T-helper 17 cell (primary cell): Measurements from ENCODE around the gene GARS1. TPM values are rescaled to one million over a fixed set of nuclear protein-coding genes. Genes with fewer than 3 reads are reported as not detected.
"Not testable (repeated sequence)": the region's sequence is repeated elsewhere in the genome, so short reads cannot be mapped to it uniquely, and the experiment has no call there.

Source experiments
- ATAC-seq: fragments of 150-1000 bp; cut with Tn5 transposase; 2 replicates; pipeline ENCODE4 v1.10.0; 2021; ENCODE audit warnings: mild to moderate bottlenecking, moderate library complexity
- DNase-seq, 3 donors: peaks; one replicate each; pipeline versions ENCODE4 v3.0.0 to v3.0.0-alpha.2; 2020 to 2021
- H3K9me3 ChIP-seq: one replicate; pipeline ENCODE4 v1.7.0; 2013; ENCODE audit warnings: low read length, mild to moderate bottlenecking; ENCODE audit not compliant: control insufficient read depth, poor library complexity, severe bottlenecking
- H3K27ac Mint-ChIP-seq: one replicate; pipeline ENCODE4 v1.8.0; 2022; ENCODE audit warnings: mild to moderate bottlenecking, moderate library complexity, mixed read lengths
- H3K27me3 Mint-ChIP-seq: one replicate; pipeline ENCODE4 v1.8.0; 2022; ENCODE audit warnings: mixed read lengths
- H3K36me3 Mint-ChIP-seq: one replicate; pipeline ENCODE4 v1.8.0; 2022; ENCODE audit warnings: low read depth, mixed read lengths
- H3K4me1 Mint-ChIP-seq: one replicate; pipeline ENCODE4 v1.8.0; 2022; ENCODE audit warnings: mild to moderate bottlenecking, mixed read lengths
- H3K4me3 Mint-ChIP-seq: one replicate; pipeline ENCODE4 v1.8.0; 2022; ENCODE audit warnings: mild to moderate bottlenecking, moderate library complexity, mixed read lengths
- total RNA-seq, 4 donors: library from RNA in 2 of 4; stranded (reverse) in 2 of 4; gene quantifications; one replicate each; pipeline ENCODE4 v1.2.3 and lab custom pipeline; 2022 to 2026

Gene GARS1
- total RNA-seq, 2 donors from 2014 or later: 84.6 to 114 TPM

GRCh38 chr7:30562498-30562897 is 32.2 kb upstream of the GARS1 start:
- DNase-seq: no peak

DNA sequence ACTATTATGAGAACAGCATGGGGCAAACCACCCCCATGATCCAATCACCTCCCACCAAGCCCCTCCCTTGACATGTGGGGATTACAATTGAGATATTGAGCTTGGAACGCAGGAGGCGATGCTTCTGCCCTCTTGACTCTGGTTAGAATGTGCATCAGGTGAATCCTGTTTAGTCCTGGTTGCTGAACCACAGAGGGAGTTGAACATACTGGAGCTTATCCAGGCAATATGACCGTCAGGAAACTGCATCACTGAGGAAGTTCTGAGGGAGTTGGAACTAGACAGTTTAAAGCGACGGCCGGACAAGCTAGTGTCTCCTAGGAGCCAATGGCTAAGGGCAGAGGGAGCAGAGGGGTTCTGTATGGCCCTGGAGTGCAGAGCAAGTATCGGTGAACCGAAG is 31.8 kb upstream of the GARS1 start:
- peaks cover 5% of the 10 kb centered on the region for H3K36me3 Mint-ChIP-seq

More at GRCh38 chr7:30562498-30562897, 32.2 kb upstream of the GARS1 start:
- no peak overlapping the region for H3K27ac Mint-ChIP-seq
- no peak for ATAC-seq
- peaks cover 8% of the 10 kb centered on the region for H3K4me1 Mint-ChIP-seq
- H3K27me3 Mint-ChIP-seq: no peaks in the 10 kb centered on the region
- peaks cover 5% of the 10 kb centered on the region for H3K36me3 Mint-ChIP-seq
- H3K9me3 ChIP-seq: no peaks in the 10 kb centered on the region
- H3K4me3 Mint-ChIP-seq: no peak overlapping the region

GRCh38 chr7:30563326-30563942 is 31.2 kb upstream of the GARS1 start:
- DNase-seq (no peak), ATAC-seq (no peak)
- no peak overlapping the region for H3K27ac Mint-ChIP-seq
- H3K27me3 Mint-ChIP-seq: no peaks in the 10 kb centered on the region
- peaks cover 5% of the 10 kb centered on the region for H3K36me3 Mint-ChIP-seq
- H3K4me1 Mint-ChIP-seq: peaks cover 8% of the 10 kb centered on the region
- H3K4me3 Mint-ChIP-seq: no peak overlapping the region
- H3K9me3 ChIP-seq: no peaks in the 10 kb centered on the region

More for the DNA sequence above, 31.8 kb upstream of the GARS1 start:
- Mint-ChIP-seq H3K4me3 (no peak overlapping the region), H3K27ac (no peak overlapping the region), H3K4me1 (peaks cover 8% of the 10 kb centered on the region), H3K27me3 (no peaks in the 10 kb centered on the region)
- DNase-seq (no peak), ATAC-seq (no peak)
- no peaks in the 10 kb centered on the region for H3K9me3 ChIP-seq

GRCh38 chr7:30564243-30564892 is 30.3 kb upstream of the GARS1 start:
- DNase-seq (peak; percentile 45 to 69 (median 50)), ATAC-seq (peak; percentile 95)
- H3K36me3 Mint-ChIP-seq: peaks cover 5% of the 10 kb centered on the region
- H3K4me1 Mint-ChIP-seq: peaks cover 8% of the 10 kb centered on the region
- no peaks in the 10 kb centered on the region for H3K9me3 ChIP-seq
- H3K27me3 Mint-ChIP-seq: no peaks in the 10 kb centered on the region
- H3K27ac Mint-ChIP-seq: no peak overlapping the region
- no peak overlapping the region for H3K4me3 Mint-ChIP-seq

DNA sequence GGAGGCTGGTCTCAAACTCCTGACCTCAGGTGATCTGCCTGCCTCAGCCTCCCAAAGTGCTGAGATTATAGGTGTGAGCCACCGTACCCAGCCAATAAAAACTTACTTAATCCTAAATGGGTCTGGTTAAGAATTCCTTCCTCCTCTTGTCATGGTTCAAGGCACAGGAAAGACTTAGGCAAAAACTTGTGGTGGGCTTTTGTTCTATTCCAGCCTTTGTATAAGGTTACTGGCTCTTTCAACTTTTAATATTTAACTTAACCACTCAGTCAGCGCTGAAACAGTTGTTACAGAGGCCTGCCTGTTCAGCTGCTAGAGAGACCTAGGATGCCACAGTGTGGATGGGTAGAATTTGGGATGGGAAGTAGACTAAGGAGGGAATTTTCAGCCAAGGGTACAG is 28.1 kb upstream of the GARS1 start:
- DNase-seq (no peak), ATAC-seq (no peak)
- Mint-ChIP-seq H3K27me3 (no peaks in the 10 kb centered on the region), H3K4me1 (peaks cover 8% of the 10 kb centered on the region), H3K36me3 (peaks cover 5% of the 10 kb centered on the region), H3K4me3 (no peak overlapping the region), H3K27ac (peak overlapping the region; percentile 54)
- no peaks in the 10 kb centered on the region for H3K9me3 ChIP-seq

DNA sequence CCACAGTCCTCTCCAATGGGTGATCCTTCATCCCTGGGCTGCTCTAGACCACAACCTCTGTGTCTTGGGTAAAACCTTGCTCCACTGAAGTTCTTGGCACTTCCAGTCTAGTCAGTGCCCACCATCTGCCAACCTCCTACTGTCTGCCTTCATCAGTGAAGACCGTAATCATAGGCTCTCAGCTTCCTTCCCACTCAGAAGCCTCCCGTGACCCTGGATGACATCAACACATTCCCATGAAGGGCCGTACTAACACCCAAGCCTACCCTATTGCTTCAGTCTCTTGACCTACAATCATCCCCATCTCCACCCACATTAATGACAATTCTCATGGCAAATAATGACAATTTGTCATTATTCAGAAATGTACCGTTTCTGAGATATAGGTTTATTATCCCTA is 27.6 kb upstream of the GARS1 start:
- H3K4me1 Mint-ChIP-seq: peaks cover 8% of the 10 kb centered on the region
- H3K36me3 Mint-ChIP-seq: peaks cover 5% of the 10 kb centered on the region
- H3K27me3 Mint-ChIP-seq: no peaks in the 10 kb centered on the region
- DNase-seq (no peak), ATAC-seq (no peak)
- no peak overlapping the region for H3K4me3 Mint-ChIP-seq
- H3K9me3 ChIP-seq: no peaks in the 10 kb centered on the region
- peak overlapping the region; percentile 54 for H3K27ac Mint-ChIP-seq

DNA sequence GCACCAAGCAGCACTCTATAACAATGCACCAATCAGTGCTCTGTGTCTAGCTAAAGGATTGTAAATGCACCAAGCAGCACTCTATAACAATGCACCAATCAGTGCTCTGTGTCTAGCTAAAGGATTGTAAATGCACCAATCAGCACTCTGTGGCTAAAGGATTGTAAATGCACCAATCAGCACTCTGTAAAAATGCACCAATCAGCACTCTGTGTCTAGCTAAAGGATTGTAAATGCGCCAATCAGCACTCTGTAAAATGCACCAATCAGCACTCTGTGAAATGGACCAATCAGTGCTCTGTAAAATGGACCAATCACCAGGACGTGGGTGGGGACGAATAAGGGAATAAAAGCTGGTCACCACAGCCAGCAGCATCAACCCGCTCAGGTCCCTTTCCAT is 24.4 kb upstream of the GARS1 start:
- not testable (repeated sequence) for H3K36me3 Mint-ChIP-seq, H3K4me3 Mint-ChIP-seq, H3K4me1 Mint-ChIP-seq, H3K27ac Mint-ChIP-seq, H3K9me3 ChIP-seq, ATAC-seq, DNase-seq, H3K27me3 Mint-ChIP-seq

GRCh38 chr7:30572212-30572841 is 22.4 kb upstream of the GARS1 start:
- no peaks in the 10 kb centered on the region for H3K9me3 ChIP-seq
- DNase-seq (no peak), ATAC-seq (no peak)
- peaks cover 5% of the 10 kb centered on the region for H3K36me3 Mint-ChIP-seq
- no peak overlapping the region for H3K27ac Mint-ChIP-seq
- H3K4me1 Mint-ChIP-seq: peaks cover 4% of the 10 kb centered on the region
- no peaks in the 10 kb centered on the region for H3K27me3 Mint-ChIP-seq
- H3K4me3 Mint-ChIP-seq: no peak overlapping the region

- Mint-ChIP-seq H3K4me3 (no peak overlapping the region), H3K4me1 (peaks cover 4% of the 10 kb centered on the region), H3K36me3 (peaks cover 5% of the 10 kb centered on the region), H3K27ac (no peak overlapping the region), H3K27me3 (no peaks in the 10 kb centered on the region)
- no peaks in the 10 kb centered on the region for H3K9me3 ChIP-seq
- DNase-seq (no peak), ATAC-seq (no peak)
Observed at GRCh38 chr7:30575910-30576309, 18.8 kb upstream of the GARS1 start.

DNA sequence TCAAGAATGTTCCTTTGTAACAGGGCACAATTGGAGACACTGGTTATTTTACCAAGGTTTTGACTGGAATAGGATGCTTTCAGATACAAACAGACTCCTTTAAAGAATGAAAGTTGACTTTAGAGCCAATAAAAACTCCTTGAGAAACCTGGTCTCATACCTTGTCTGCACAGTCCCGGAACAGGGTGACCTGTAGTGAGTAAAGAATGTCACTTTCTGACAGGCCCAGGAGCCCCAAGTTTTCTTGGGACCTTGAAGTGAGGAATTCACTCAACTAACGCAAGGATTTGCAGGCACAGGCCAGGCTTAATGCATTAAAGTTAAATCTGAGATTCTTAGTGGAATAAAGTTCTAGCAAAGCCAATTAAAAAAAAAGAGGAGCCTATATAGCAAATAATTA is 11.5 kb upstream of the GARS1 start:
- ATAC-seq (no peak), DNase-seq (no peak)
- Mint-ChIP-seq H3K27ac (no peak overlapping the region), H3K4me1 (peaks cover 2% of the 10 kb centered on the region), H3K36me3 (peaks cover 2% of the 10 kb centered on the region), H3K4me3 (no peak overlapping the region), H3K27me3 (no peaks in the 10 kb centered on the region)
- H3K9me3 ChIP-seq: no peaks in the 10 kb centered on the region

DNA sequence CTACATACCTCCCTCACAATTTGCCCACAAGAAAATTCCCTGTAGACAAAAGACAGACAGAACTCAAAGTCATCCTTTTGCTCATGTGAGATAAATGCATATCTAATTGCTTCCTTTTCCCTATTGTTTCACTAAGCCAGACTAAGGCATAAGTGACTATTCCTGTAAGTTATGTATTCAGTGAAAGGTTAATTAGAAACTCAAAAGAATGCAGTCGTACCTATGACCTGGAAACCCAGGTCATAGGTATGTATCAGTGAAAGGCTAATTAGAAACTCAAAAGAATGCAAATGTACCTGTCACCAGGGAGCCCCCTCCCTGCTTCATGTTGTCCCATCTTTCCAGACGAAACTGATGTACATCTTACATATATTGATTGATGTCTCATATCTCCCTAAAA is 10.3 kb upstream of the GARS1 start:
- Mint-ChIP-seq H3K4me1 (peaks cover 7% of the 10 kb centered on the region), H3K27me3 (no peaks in the 10 kb centered on the region), H3K27ac (no peak overlapping the region), H3K36me3 (peaks cover 5% of the 10 kb centered on the region), H3K4me3 (no peak overlapping the region)
- H3K9me3 ChIP-seq: no peaks in the 10 kb centered on the region
- no peak for ATAC-seq
- no peak for DNase-seq

DNA sequence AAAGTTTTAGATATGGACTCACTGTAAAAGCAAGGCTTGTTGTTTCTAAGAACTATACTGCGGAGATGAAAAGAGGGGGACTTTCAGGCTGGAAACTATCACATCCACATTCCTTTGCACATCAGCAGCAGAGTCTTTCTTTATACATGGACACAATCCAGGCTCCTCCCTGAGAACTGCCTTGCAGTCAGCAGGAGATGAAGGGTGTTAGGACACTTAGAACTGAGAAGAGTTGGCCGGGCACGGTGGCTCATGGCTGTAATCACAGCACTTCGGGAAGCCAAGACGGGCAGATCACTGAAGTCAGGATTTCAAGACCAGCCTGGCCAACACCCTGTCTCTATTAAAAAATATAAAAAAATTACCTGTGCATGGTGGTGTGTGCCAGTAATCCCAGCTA is 9.7 kb upstream of the GARS1 start:
- no peaks in the 10 kb centered on the region for H3K9me3 ChIP-seq
- Mint-ChIP-seq H3K27ac (no peak overlapping the region), H3K27me3 (no peaks in the 10 kb centered on the region), H3K4me3 (no peak overlapping the region), H3K36me3 (peaks cover 5% of the 10 kb centered on the region), H3K4me1 (peaks cover 9% of the 10 kb centered on the region)
- no peak for DNase-seq
- ATAC-seq: no peak

- no peak overlapping the region for H3K4me3 Mint-ChIP-seq
- no peaks in the 10 kb centered on the region for H3K27me3 Mint-ChIP-seq
- DNase-seq (no peak), ATAC-seq (no peak)
- H3K9me3 ChIP-seq: no peaks in the 10 kb centered on the region
- no peak overlapping the region for H3K27ac Mint-ChIP-seq
- peaks cover 10% of the 10 kb centered on the region for H3K4me1 Mint-ChIP-seq
- peaks cover 5% of the 10 kb centered on the region for H3K36me3 Mint-ChIP-seq
Observed at GRCh38 chr7:30585675-30586074, 9.0 kb upstream of the GARS1 start.

DNA sequence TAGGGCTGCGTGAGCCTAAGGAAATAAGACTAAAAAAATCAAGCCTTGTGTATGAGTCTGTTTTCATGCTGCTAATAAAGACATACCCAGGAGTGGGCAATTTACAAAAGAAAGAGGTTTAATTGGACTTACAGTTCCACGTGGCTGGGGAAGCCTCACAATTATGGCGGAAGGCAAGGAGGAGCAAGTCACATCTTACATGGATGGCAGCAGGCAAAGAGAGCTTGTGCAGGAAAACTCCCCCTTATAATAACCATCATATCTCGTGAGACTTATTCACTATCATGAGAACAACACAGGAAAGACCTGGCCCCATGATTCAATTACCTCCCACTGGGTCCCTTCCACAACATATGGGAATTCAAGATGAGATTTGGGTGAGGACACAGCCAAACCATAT is 7.1 kb upstream of the GARS1 start:
- not testable (repeated sequence) for H3K27ac Mint-ChIP-seq, H3K9me3 ChIP-seq, H3K27me3 Mint-ChIP-seq, H3K4me3 Mint-ChIP-seq, ATAC-seq, DNase-seq, H3K36me3 Mint-ChIP-seq
- H3K4me1 Mint-ChIP-seq: peaks cover 21% of the 10 kb centered on the region
